BLaER1 treated with 17β-estradiol and CSF1 and Interleukin-3, amounts not matched to agents 10 nM and 100 nM (cell line): ENCODE data around the gene MADD.

Experiments used
- H3K27ac ChIP-seq, 11 experiments: shearing (Covaris generic); formaldehyde crosslinking; 2 replicates each; pipeline ENCODE4 v1.8.1; 2022
- H3K27me3 ChIP-seq, 11 experiments: shearing (Covaris generic); formaldehyde crosslinking; 2 replicates each; pipeline ENCODE4 v1.8.1; 2022
- H3K36me3 ChIP-seq, 11 experiments: shearing (Covaris generic); formaldehyde crosslinking; 2 replicates each; pipeline ENCODE4 v1.8.1; 2022
- H3K4me1 ChIP-seq, 10 experiments: shearing (Covaris generic); formaldehyde crosslinking; 2 replicates each; pipeline ENCODE4 v1.8.1; 2022
- H3K4me2 ChIP-seq, 11 experiments: shearing (Covaris generic); formaldehyde crosslinking; 2 replicates each; pipeline ENCODE4 v1.8.1; 2022
- H3K4me3 ChIP-seq, 10 experiments: shearing (Covaris generic); formaldehyde crosslinking; 2 replicates each; pipeline ENCODE4 v1.8.1; 2022
- H3K9ac ChIP-seq, 11 experiments: shearing (Covaris generic); formaldehyde crosslinking; 2 replicates each; pipeline ENCODE4 v1.8.1; 2022
- H3K9me3 ChIP-seq, 11 experiments: shearing (Covaris generic); formaldehyde crosslinking; replicated peaks in 1 of 11; 2 replicates each; pipeline ENCODE4 v1.8.1; 2022
- H4K20me1 ChIP-seq, 11 experiments: shearing (Covaris generic); formaldehyde crosslinking; 2 replicates each; pipeline ENCODE4 v1.8.1; 2022
- Cebpa-rat ChIP-seq, 11 experiments: shearing (Covaris generic); IDR thresholded peaks; 2 replicates each; pipeline ENCODE4 v1.8.1; 2022

Gene MADD

DNA sequence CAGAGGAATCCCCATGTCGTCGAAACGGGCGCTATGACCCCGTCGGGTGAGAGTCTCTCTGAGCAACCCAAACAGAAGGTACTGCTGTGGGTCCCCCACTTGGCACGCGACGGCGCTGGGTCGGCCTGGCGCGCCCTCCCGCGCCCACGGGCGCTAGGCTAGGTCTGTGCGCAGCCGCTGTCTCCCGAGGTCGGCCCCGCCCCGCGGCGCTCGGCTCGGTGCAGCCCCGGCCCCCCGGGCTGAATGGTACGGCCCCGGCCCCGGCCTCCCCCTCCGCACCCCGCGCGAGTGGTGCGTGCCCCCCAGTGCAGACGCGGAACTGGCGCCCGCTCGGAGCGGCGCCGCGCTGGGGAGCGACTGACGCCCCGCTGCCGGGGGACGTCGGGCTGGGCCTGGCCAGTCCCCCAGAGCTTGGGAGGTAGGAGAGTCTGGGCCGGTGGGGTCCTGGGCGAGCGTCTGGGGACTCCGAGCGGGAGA is at the start of gene MADD:
TSS of gene MADD (plus strand) at position 305 of the 477 bp plus-strand sequence.
- H3K9me3 ChIP-seq, result no peaks in the 10 kb centered on the region
- peak within 1 kb of the TSS; percentile 88 to 100 (median 96) for H3K27ac ChIP-seq
- peaks cover 0 to 19% (median 15%) of the 10 kb centered on the region in 11 experiments; a peak in 21 of 22 replicates for H3K36me3 ChIP-seq
- H3K27me3 ChIP-seq, result no peaks in the 10 kb centered on the region
- H3K4me2 ChIP-seq, result peak within 1 kb of the TSS; percentile 90 to 99 (median 95)
- peaks cover 44 to 45% (median 44%) of the 10 kb centered on the region in 11 experiments for H4K20me1 ChIP-seq
- H3K9ac ChIP-seq, result peak within 1 kb of the TSS; percentile 82 to 95 (median 88)
- TF ChIP-seq Cebpa-rat (IDR thresholded peaks at IDR 0.05), result no peak
- peaks cover 63 to 75% (median 66%) of the 10 kb centered on the region in 10 experiments for H3K4me1 ChIP-seq
- H3K4me3 ChIP-seq, result peak within 1 kb of the TSS; percentile 63 to 84 (median 72)

DNA sequence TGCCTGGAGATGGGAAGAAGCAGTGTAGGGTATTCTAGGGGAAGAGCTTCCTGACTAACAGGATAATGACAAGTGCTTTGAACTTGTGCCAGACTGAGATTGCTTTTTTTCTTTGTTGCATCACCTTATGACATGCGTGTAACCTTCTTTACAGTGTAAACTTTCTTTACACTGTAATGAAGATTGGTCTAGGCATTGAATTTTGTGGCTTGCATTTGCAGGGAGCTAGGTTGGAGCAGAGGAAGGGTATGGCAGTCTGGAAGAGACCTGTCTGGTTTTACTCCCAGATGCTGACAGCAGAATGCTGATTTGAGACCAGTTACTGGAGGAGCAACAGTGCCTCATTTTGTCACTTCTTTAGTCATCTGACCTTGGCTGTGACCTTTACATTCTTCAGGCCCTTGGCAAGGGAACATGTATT is 49.5 kb upstream of the MADD start:
- Histone ChIP-seq H3K9ac (peak overlapping the region in 4 of 11 experiments; percentile 4 to 43 (median 26); a peak in 2 of 22 replicates), H3K27ac (peak overlapping the region in 2 of 11 experiments; percentile 10 to 24; a peak in 2 of 22 replicates), H3K36me3 (peaks cover 52 to 87% (median 76%) of the 10 kb centered on the region in 11 experiments), H3K4me3 (no peak overlapping the region), H3K27me3 (no peaks in the 10 kb centered on the region), H4K20me1 (peaks cover 0 to 28% (median 7%) of the 10 kb centered on the region in 11 experiments; a peak in 9 of 22 replicates), H3K4me2 (no peak overlapping the region), H3K9me3 (no peaks in the 10 kb centered on the region), H3K4me1 (peaks cover 29 to 43% (median 37%) of the 10 kb centered on the region in 10 experiments)
- TF ChIP-seq Cebpa-rat (IDR thresholded peaks at IDR 0.05), result no peak

DNA sequence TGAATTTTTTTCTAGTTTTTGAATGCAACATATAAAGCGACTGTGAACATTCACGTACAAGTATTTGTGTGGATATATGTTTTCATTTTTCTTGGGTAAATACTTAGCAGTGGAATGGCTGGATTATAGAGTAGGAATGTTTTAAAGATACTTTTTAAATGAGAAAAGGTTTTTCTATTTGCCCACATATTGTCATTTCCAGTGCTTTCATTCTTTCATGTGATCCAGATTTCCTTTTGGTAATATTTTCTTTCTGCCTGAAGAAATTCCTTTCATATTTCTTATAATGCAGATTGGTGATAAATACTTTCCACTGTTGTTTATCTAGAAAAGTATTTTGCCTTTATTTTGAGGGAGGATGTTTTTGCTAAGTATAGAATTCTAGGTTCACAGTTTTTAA is 47.2 kb upstream of the MADD start:
- peaks cover 75 to 97% (median 94%) of the 10 kb centered on the region in 11 experiments for H3K36me3 ChIP-seq
- no peaks in the 10 kb centered on the region for H3K9me3 ChIP-seq
- H4K20me1 ChIP-seq, result peaks cover 0 to 29% (median 9%) of the 10 kb centered on the region in 11 experiments; a peak in 11 of 22 replicates
- no peak overlapping the region for H3K9ac ChIP-seq
- H3K4me1 ChIP-seq, result peaks cover 15 to 25% (median 19%) of the 10 kb centered on the region in 10 experiments
- no peak overlapping the region for H3K4me2 ChIP-seq
- no peak overlapping the region for H3K27ac ChIP-seq
- no peak overlapping the region for H3K4me3 ChIP-seq
- TF ChIP-seq Cebpa-rat (IDR thresholded peaks at IDR 0.05), result no peak
- H3K27me3 ChIP-seq, result no peaks in the 10 kb centered on the region

DNA sequence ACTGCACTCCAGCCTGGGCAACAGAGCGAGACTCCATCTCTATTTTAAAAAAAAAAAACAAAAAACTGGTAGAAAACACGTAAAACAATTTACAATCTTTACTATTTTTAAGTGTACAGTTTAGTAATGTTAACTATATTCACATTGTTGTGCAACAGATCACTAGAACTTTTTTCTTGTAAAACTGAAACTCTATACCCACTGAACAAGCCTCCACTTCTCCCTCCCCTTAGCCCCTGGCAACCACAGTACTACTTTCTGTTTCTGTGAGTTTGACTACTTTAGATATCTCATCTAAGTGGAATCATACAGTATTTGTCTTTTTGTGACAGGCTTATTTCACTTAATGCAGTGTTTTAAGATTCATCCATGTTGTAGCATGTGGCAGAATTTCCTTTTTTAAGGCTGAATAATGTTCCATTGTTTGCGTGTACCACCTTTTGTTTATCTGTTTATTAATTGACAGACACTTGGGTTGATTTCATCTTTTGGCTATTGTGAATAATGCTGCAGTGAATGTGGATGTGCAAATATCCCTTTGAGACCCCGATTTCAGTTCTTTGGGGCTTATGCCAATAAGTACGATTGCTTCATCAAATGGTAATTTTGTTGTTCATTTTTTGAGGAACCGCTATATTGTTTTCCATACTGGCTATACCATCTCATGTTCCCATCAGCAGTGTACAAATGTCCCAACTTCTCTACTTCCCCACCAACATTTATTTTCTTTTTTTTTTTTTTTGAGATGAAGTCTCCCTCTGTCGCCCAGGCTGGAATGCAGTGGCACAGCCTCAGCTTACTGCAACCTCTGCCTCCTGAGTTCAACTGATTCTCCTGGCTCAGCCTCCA is 44.2 kb upstream of the MADD start:
- H4K20me1 ChIP-seq, result peaks cover 0 to 9% (median 0%) of the 10 kb centered on the region in 11 experiments; a peak in 6 of 22 replicates
- no peak overlapping the region for H3K4me3 ChIP-seq
- peak overlapping the region in 1 of 11 experiments; percentile 18; a peak in 1 of 22 replicates for H3K27ac ChIP-seq
- H3K36me3 ChIP-seq, result peaks cover 77 to 97% (median 96%) of the 10 kb centered on the region in 11 experiments
- H3K4me2 ChIP-seq, result no peak overlapping the region
- H3K9ac ChIP-seq, result no peak overlapping the region
- H3K4me1 ChIP-seq, result peaks cover 0 to 9% (median 0%) of the 10 kb centered on the region in 10 experiments; a peak in 1 of 20 replicates
- no peaks in the 10 kb centered on the region for H3K9me3 ChIP-seq
- H3K27me3 ChIP-seq, result no peaks in the 10 kb centered on the region
- no peak for TF ChIP-seq Cebpa-rat (IDR thresholded peaks at IDR 0.05)

DNA sequence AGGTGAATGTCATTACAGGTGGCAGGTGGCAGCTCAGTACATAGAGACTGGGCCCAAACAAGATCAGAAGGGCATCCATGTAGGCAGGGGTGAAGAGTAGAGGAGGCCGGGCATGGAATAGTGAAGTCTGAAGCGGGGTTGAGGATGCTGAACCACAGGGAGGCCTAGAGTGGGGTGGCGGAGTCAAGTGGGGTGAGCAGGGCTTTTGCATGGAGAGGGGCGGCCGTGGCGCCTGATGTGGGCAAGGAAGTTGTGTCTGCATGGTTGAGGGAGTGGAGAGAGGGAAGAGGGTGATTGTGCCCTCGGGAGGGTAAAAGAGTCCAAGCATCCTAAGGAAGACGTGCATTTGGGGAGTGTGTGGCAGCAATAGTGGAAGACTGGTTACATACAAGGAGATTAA is 40.8 kb upstream of the MADD start:
- Histone ChIP-seq H3K36me3 (peaks cover 61 to 96% (median 82%) of the 10 kb centered on the region in 11 experiments), H3K4me3 (no peak overlapping the region), H3K27ac (no peak overlapping the region), H3K4me1 (peaks cover 0 to 9% (median 0%) of the 10 kb centered on the region in 10 experiments; a peak in 1 of 20 replicates), H4K20me1 (peaks cover 0 to 15% (median 0%) of the 10 kb centered on the region in 11 experiments; a peak in 5 of 22 replicates), H3K4me2 (no peak overlapping the region), H3K9ac (no peak overlapping the region), H3K27me3 (no peaks in the 10 kb centered on the region), H3K9me3 (no peaks in the 10 kb centered on the region)
- TF ChIP-seq Cebpa-rat (IDR thresholded peaks at IDR 0.05), result no peak

DNA sequence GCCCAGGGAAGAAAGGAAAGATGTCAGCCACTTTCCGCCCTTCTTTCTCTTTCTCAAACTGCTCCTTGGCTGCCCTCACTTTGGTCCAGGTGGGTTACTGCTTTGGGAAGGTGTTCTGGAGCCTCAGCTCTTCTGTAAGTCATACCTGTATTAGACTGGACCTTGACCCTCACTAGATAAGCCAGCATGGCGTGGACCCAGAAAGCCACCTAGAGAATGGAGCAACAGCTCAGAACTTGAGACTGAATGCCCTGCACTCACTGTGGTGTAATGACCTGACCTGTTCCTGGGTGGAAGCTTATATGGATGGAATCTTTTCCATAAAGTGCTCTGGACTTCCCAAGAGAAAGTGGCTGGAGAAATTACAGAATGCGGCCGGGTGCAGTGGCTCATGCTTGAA is 36.9 kb upstream of the MADD start:
- TF ChIP-seq Cebpa-rat (IDR thresholded peaks at IDR 0.05), result no peak
- H3K4me2 ChIP-seq, result no peak overlapping the region

DNA sequence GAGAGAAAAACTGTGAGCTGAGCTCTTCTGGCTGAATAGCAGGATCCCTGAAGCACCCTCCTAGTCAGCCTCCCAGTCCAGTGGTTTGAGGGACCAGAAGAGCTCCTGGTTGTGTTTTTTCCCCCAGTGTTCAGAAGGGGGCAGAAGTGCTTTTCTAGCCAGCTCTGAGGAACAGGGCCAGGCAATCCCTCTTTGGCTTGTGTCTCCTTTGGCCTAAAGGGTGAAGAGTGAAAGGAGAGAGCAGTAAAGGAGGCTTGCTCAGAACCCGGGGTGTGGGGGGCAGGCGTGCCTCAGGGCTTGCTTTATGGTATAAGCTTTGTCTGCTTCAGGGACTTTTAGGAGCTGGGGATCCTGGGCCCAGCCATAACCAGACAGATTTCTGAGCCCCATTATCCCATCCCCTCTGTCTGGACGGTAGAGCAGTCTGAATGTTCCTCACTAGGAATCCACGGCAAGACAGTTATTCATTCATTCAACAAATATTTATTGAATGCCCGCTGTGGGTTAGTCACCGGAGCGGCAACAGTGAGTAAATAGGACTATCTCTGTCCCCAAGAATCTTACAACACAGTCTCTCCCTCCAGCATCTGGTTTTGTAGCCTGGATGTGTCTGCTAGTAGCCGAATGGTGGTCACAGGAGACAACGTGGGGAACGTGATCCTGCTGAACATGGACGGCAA is 35.8 kb upstream of the MADD start:
- TF ChIP-seq Cebpa-rat (IDR thresholded peaks at IDR 0.05), result no peak
- Histone ChIP-seq H3K9ac (no peak overlapping the region; a peak in 2 of 22 replicates), H3K4me3 (no peak overlapping the region), H3K4me1 (peaks cover 6 to 31% (median 10%) of the 10 kb centered on the region in 10 experiments), H3K27ac (no peak overlapping the region), H3K4me2 (no peak overlapping the region), H4K20me1 (peaks cover 0 to 29% (median 0%) of the 10 kb centered on the region in 11 experiments; a peak in 4 of 22 replicates), H3K27me3 (no peaks in the 10 kb centered on the region), H3K36me3 (peaks cover 57 to 98% (median 85%) of the 10 kb centered on the region in 11 experiments), H3K9me3 (no peaks in the 10 kb centered on the region)

More for the DNA sequence above, 36.9 kb upstream of the MADD start:
- Histone ChIP-seq H3K4me3 (no peak overlapping the region), H4K20me1 (peaks cover 0 to 26% (median 0%) of the 10 kb centered on the region in 11 experiments; a peak in 4 of 22 replicates), H3K9ac (peak overlapping the region in 1 of 11 experiments; percentile 34; a peak in 1 of 22 replicates), H3K27me3 (no peaks in the 10 kb centered on the region), H3K4me1 (peaks cover 0 to 20% (median 2%) of the 10 kb centered on the region in 10 experiments; a peak in 7 of 20 replicates), H3K9me3 (no peaks in the 10 kb centered on the region), H3K36me3 (peaks cover 57 to 98% (median 86%) of the 10 kb centered on the region in 11 experiments), H3K27ac (no peak overlapping the region)

DNA sequence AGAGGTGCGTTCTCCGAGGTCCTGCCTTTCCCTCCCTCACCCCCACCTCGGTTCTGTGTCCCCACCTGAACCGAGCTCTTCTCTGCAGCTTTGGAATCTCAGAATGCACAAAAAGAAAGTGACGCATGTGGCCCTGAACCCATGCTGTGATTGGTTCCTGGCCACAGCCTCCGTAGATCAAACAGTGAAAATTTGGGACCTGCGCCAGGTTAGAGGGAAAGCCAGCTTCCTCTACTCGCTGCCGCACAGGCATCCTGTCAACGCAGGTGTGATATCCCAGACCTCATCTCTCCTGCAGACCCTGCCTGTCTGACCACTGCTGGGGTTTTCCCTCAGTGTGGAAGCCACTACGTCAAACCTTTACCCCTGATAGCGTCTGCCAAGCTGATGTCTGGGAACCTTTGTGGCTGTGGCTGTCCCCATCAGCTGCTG is 35.2 kb upstream of the MADD start:
- no peaks in the 10 kb centered on the region for H3K9me3 ChIP-seq
- H4K20me1 ChIP-seq, result peaks cover 0 to 35% (median 0%) of the 10 kb centered on the region in 11 experiments; a peak in 4 of 22 replicates
- peak overlapping the region in 2 of 11 experiments; percentile 1 to 8; a peak in 1 of 22 replicates for H3K9ac ChIP-seq
- peaks cover 12 to 36% (median 16%) of the 10 kb centered on the region in 10 experiments for H3K4me1 ChIP-seq
- H3K27me3 ChIP-seq, result no peaks in the 10 kb centered on the region
- no peak overlapping the region for H3K4me3 ChIP-seq
- H3K27ac ChIP-seq, result no peak overlapping the region
- H3K4me2 ChIP-seq, result no peak overlapping the region
- peaks cover 59 to 98% (median 85%) of the 10 kb centered on the region in 11 experiments for H3K36me3 ChIP-seq
- no peak for TF ChIP-seq Cebpa-rat (IDR thresholded peaks at IDR 0.05)
